HFFc6 (cell line): ENCODE data around the gene CARD8. TPM values are rescaled to one million over a fixed set of nuclear protein-coding genes. Genes with fewer than 3 reads are reported as not detected.
A peak's percentile ranks its signal among the peaks of the same experiment; 100 is the strongest.

Source experiments
- DNase-seq: peaks from one replicate; pipeline ENCODE4 v3.0.0-alpha.2; 2018
- H3K27ac Mint-ChIP-seq: 2 replicates; pipeline ENCODE4 v1.8.0; 2020; ENCODE audit warnings: mild to moderate bottlenecking, mixed read lengths
- H3K27me3 Mint-ChIP-seq: 2 replicates; pipeline ENCODE4 v1.8.0; 2021; ENCODE audit warnings: mild to moderate bottlenecking, moderate library complexity, mixed read lengths; ENCODE audit not compliant: insufficient read depth
- H3K36me3 Mint-ChIP-seq: 2 replicates; pipeline ENCODE4 v1.8.0; 2021; ENCODE audit warnings: low read depth, mixed read lengths
- H3K4me1 Mint-ChIP-seq: 2 replicates; pipeline ENCODE4 v1.8.0; 2020; ENCODE audit warnings: low read depth, mixed read lengths
- H3K4me3 Mint-ChIP-seq: 2 replicates; pipeline ENCODE4 v1.8.0; 2020; ENCODE audit warnings: mild to moderate bottlenecking, moderate library complexity, mixed read lengths
- H3K9me3 Mint-ChIP-seq: 2 replicates; pipeline ENCODE4 v1.8.0; 2020; ENCODE audit warnings: mild to moderate bottlenecking, mixed read lengths
- CTCF ChIP-seq: fragments of 200-600 bp; sonication (generic); IDR thresholded peaks from 2 replicates; pipeline ENCODE4 v1.5.0; 2021; ENCODE audit warnings: antibody characterized with exemption, mild to moderate bottlenecking
- long read RNA-seq: library from polyadenylated mRNA; unstranded; transcript quantifications from one replicate; pipeline ENCODE4 v2.0.0, GENCODE V29; 2019
- total RNA-seq, 6 experiments: library from RNA; stranded (reverse); fragmentation: NEBNext Ultra II Directional; extraction: Animal tissue kit (Norgen Biotek cat#: 25700); gene quantifications; 2 replicates in 1 of 6; 3 replicates in 5 of 6; pipeline ENCODE4 v1.2.3, GENCODE V29; 2021

Gene CARD8
- total RNA-seq: 10 to 100 TPM; 11.3 to 17.2 (median 14.7) TPM
- long read RNA-seq, partial matches to known transcripts: 3 of 7 reads
- long read RNA-seq, other reads (novel, unspliced or antisense): 3 of 7 reads

GRCh38 chr19:48255376-48256303, at the start of gene CARD8:
Gene CARD8, minus strand, starts transcription at chr19:48255912. Its CDS starts 14,892 bp downstream, at chr19:48241020.
- TF ChIP-seq CTCF: peak; percentile 3
- no peaks in the 10 kb centered on the region; the same call in 1 of the 2 replicates for H3K36me3 Mint-ChIP-seq
- peak; percentile 78 for DNase-seq

GRCh38 chr19:48303866-48304265, 48.2 kb upstream of the CARD8 start:
- no peaks in the 10 kb centered on the region for H3K4me1 Mint-ChIP-seq
- no peak overlapping the region for H3K27ac Mint-ChIP-seq
- TF ChIP-seq CTCF: no peak
- DNase-seq: no peak
- H3K9me3 Mint-ChIP-seq: no peaks in the 10 kb centered on the region
- peaks cover 21% of the 10 kb centered on the region for H3K27me3 Mint-ChIP-seq
- no peak overlapping the region for H3K4me3 Mint-ChIP-seq
- no peaks in the 10 kb centered on the region for H3K36me3 Mint-ChIP-seq

More at GRCh38 chr19:48255376-48256303, at the start of gene CARD8:
- no peaks in the 10 kb centered on the region for H3K9me3 Mint-ChIP-seq
- H3K27ac Mint-ChIP-seq: peak within 1 kb of the TSS; percentile 100
- peak within 1 kb of the TSS; percentile 100 for H3K4me3 Mint-ChIP-seq
- H3K27me3 Mint-ChIP-seq: no peaks in the 10 kb centered on the region
- peaks cover 41% of the 10 kb centered on the region for H3K4me1 Mint-ChIP-seq

GRCh38 chr19:48303367-48303766, 47.7 kb upstream of the CARD8 start:
- TF ChIP-seq CTCF: no peak
- no peaks in the 10 kb centered on the region for H3K4me1 Mint-ChIP-seq
- no peaks in the 10 kb centered on the region for H3K36me3 Mint-ChIP-seq
- no peak overlapping the region for H3K4me3 Mint-ChIP-seq
- no peak for DNase-seq
- peaks cover 21% of the 10 kb centered on the region for H3K27me3 Mint-ChIP-seq
- no peaks in the 10 kb centered on the region for H3K9me3 Mint-ChIP-seq
- H3K27ac Mint-ChIP-seq: no peak overlapping the region

- no peak for DNase-seq
- no peak for TF ChIP-seq CTCF
- Mint-ChIP-seq H3K27me3 (peaks cover 23% of the 10 kb centered on the region), H3K4me1 (no peaks in the 10 kb centered on the region), H3K36me3 (no peaks in the 10 kb centered on the region), H3K27ac (no peak overlapping the region), H3K9me3 (no peaks in the 10 kb centered on the region), H3K4me3 (no peak overlapping the region)
Measured at GRCh38 chr19:48302600-48302959, 46.9 kb upstream of the CARD8 start.

GRCh38 chr19:48301886-48302599, 46.3 kb upstream of the CARD8 start:
- no peaks in the 10 kb centered on the region for H3K9me3 Mint-ChIP-seq
- no peak overlapping the region for H3K27ac Mint-ChIP-seq
- no peak overlapping the region for H3K4me3 Mint-ChIP-seq
- peaks cover 20% of the 10 kb centered on the region for H3K27me3 Mint-ChIP-seq
- no peak for TF ChIP-seq CTCF
- no peak for DNase-seq
- no peaks in the 10 kb centered on the region for H3K36me3 Mint-ChIP-seq
- no peaks in the 10 kb centered on the region for H3K4me1 Mint-ChIP-seq
